Measurements from ENCODE around the gene ARF4. TPM values are rescaled to one million over a fixed set of nuclear protein-coding genes. Genes with fewer than 3 reads are reported as not detected.
"Not testable (repeated sequence)": the region's sequence is repeated elsewhere in the genome, so short reads cannot be mapped to it uniquely, and the experiment has no call there.

Gene ARF4
- total RNA-seq, 1 experiment from 2014 or later = 117 TPM

GRCh38 chr3:57617739-57618138 is 20.6 kb upstream of the ARF4 start:
- H3K27me3 Mint-ChIP-seq (ENCODE audit: low read depth) = no peaks in the 10 kb centered on the region
- peaks cover 5% of the 10 kb centered on the region for H3K9me3 Mint-ChIP-seq
- ChIA-PET CTCF (no interaction called here), POLR2A (no interaction called here)
- TF ChIP-seq TEAD4 (CRISPR knock-in tag; IDR thresholded peaks at IDR 0.05) (no peak), ZNF671 (CRISPR knock-in tag; IDR thresholded peaks at IDR 0.05) (no peak), NR1H2 (CRISPR knock-in tag; IDR thresholded peaks at IDR 0.05) (no peak)
- ATAC-seq (no peak), DNase-seq (ENCODE audit: low spot score) (no peak)
- H3K4me3 Mint-ChIP-seq = no peak overlapping the region
- peaks cover 7% of the 10 kb centered on the region for H3K4me1 Mint-ChIP-seq
- H3K27ac Mint-ChIP-seq = no peak overlapping the region
- H3K36me3 Mint-ChIP-seq = peaks cover 2% of the 10 kb centered on the region; the same call in 1 of the 2 replicates

- H3K4me3 Mint-ChIP-seq = no peak overlapping the region
- ATAC-seq (no peak), DNase-seq (ENCODE audit: low spot score) (no peak)
- POLR2A ChIA-PET = no interaction called here
- peaks cover 5% of the 10 kb centered on the region; the same call in 1 of the 2 replicates for H3K4me1 Mint-ChIP-seq
- no peaks in the 10 kb centered on the region for H3K27me3 Mint-ChIP-seq (ENCODE audit: low read depth)
- peaks cover 12% of the 10 kb centered on the region for H3K9me3 Mint-ChIP-seq
- TF ChIP-seq ZNF671 (CRISPR knock-in tag; IDR thresholded peaks at IDR 0.05) (no peak), ZNF532 (CRISPR knock-in tag; IDR thresholded peaks at IDR 0.05; ENCODE audit: borderline replicate concordance) (no peak), NFATC4 (CRISPR knock-in tag; IDR thresholded peaks at IDR 0.05) (no peak), E2F1 (CRISPR knock-in tag; IDR thresholded peaks at IDR 0.05) (no peak), KAT7 (CRISPR knock-in tag; IDR thresholded peaks at IDR 0.05; ENCODE audit: borderline replicate concordance) (no peak), CDX4 (CRISPR knock-in tag; IDR thresholded peaks at IDR 0.05; ENCODE audit: borderline replicate concordance) (no peak), MLX (CRISPR knock-in tag; IDR thresholded peaks at IDR 0.05) (no peak), GABPB1 (CRISPR knock-in tag; IDR thresholded peaks at IDR 0.05) (no peak), TCF7 (CRISPR knock-in tag; IDR thresholded peaks at IDR 0.05; ENCODE audit: low read depth) (no peak), EMX1 (CRISPR knock-in tag; IDR thresholded peaks at IDR 0.05) (no peak), HMGA2 (CRISPR knock-in tag; IDR thresholded peaks at IDR 0.05) (no peak), SMAD4 (CRISPR knock-in tag; IDR thresholded peaks at IDR 0.05) (no peak), ATF6 (CRISPR knock-in tag; IDR thresholded peaks at IDR 0.05) (no peak), CREM (CRISPR knock-in tag; IDR thresholded peaks at IDR 0.05) (no peak), IRF2 (CRISPR knock-in tag; IDR thresholded peaks at IDR 0.05; ENCODE audit: borderline replicate concordance, low read depth) (no peak), TP53 (CRISPR knock-in tag; IDR thresholded peaks at IDR 0.05) (no peak), ZNF396 (CRISPR knock-in tag; IDR thresholded peaks at IDR 0.05; ENCODE audit: borderline replicate concordance) (no peak), NFYB (CRISPR knock-in tag; conservative IDR thresholded peaks at IDR 0.05; ENCODE audit: low read depth) (no peak), ZMAT4 (CRISPR knock-in tag; IDR thresholded peaks at IDR 0.05) (no peak), ZNF425 (CRISPR knock-in tag; conservative IDR thresholded peaks at IDR 0.05) (no peak)
- H3K36me3 Mint-ChIP-seq = peaks cover 9% of the 10 kb centered on the region; the same call in 1 of the 2 replicates
- CTCF ChIA-PET = no interaction called here
- H3K27ac Mint-ChIP-seq = no peak overlapping the region
Measured at GRCh38 chr3:57616233-57616632, 19.1 kb upstream of the ARF4 start.

GRCh38 chr3:57611870-57612269 is 14.7 kb upstream of the ARF4 start:
- ATAC-seq, POLR2A ChIA-PET, CTCF ChIA-PET: not testable (repeated sequence)

More at GRCh38 chr3:57611870-57612269, 14.7 kb upstream of the ARF4 start:
- not testable (repeated sequence) for H3K4me1 Mint-ChIP-seq; DNase-seq (ENCODE audit: low spot score); H3K27me3 Mint-ChIP-seq (ENCODE audit: low read depth); H3K27ac Mint-ChIP-seq; H3K4me3 Mint-ChIP-seq
- Mint-ChIP-seq H3K36me3 (peaks cover 37% of the 10 kb centered on the region), H3K9me3 (peaks cover 41% of the 10 kb centered on the region)

Data from WTC11 (cell line).